ENCODE measurements around the gene MAN1A1.

DNA sequence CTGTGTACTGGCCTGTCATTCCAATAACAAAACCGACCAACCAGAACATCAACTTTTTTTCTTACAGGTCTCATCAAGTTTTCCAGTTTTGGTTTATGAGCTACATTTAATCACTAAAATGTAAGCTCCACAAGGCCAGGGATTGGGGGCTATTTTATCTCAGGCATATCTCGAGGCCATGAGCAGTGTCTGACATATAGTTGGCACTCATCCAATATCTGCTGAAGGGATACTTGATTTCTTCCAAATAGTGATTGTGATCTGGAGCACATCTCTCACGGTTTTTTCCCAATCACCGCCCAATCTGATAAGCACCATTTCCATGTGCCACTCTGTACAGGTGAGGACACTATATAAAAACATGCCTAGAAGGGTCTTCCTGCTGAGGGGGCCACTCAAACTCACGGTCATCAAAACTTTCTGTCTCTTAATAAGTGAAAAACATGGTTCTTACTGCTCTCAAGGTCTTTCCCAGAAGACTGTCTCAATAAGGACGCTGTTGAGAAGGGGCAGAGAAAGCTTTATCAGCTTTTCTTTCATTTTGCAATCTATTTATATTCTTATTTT is 65.5 kb downstream of the MAN1A1 start:
- no peak for TF ChIP-seq POLR2A (IDR thresholded peaks at IDR 0.05; ENCODE audit: low read length)
- no peak for TF ChIP-seq GATA1 (IDR thresholded peaks at IDR 0.05; ENCODE audit: low read depth, low read length)

Measured in erythroblast (primary cell).